ENCODE data around the gene SCO2. TPM values are rescaled to one million over a fixed set of nuclear protein-coding genes. Genes with fewer than 3 reads are reported as not detected.

SCO2 gene
- total RNA-seq, 4 donors from 2014 or later, result 2.5 to 3.9 (median 3.3) TPM; not detected in 1

DNA sequence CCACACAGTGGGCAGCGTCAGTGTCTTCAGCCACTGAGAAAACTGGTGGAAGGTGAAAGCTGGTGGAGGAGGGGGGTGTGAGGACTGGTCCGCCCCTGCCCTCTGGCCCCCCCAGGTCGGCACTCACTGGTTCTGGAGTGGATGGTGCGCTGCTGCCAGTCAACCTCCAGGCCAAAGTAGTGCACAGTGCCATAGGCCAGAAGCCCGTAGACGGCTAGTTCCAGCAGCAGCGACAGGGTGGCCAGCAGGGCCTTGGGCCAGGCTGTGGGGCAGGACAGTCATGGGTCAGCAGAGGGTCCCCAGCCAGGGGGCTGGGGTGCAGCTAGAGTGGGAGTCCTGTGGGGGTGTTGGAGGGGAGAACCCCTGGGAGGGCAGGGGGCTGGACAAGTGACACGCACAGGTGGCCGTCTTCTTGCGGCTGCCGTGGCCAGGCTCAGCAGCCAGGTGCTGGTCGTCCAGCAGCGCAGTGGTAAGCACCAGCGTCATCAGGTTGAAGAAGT, 20.1 kb downstream of the SCO2 start:
- WGBS, 2 donors, result 85 to 86% methylated on average over 7 to 13 of the region's 14 CpGs
- TF ChIP-seq POLR2A (IDR thresholded peaks at IDR 0.05) (no peak), EP300 (IDR thresholded peaks at IDR 0.05) (no peak)
- TF ChIP-seq, protein P1, sequence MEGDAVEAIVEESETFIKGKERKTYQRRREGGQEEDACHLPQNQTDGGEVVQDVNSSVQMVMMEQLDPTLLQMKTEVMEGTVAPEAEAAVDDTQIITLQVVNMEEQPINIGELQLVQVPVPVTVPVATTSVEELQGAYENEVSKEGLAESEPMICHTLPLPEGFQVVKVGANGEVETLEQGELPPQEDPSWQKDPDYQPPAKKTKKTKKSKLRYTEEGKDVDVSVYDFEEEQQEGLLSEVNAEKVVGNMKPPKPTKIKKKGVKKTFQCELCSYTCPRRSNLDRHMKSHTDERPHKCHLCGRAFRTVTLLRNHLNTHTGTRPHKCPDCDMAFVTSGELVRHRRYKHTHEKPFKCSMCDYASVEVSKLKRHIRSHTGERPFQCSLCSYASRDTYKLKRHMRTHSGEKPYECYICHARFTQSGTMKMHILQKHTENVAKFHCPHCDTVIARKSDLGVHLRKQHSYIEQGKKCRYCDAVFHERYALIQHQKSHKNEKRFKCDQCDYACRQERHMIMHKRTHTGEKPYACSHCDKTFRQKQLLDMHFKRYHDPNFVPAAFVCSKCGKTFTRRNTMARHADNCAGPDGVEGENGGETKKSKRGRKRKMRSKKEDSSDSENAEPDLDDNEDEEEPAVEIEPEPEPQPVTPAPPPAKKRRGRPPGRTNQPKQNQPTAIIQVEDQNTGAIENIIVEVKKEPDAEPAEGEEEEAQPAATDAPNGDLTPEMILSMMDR (IDR thresholded peaks at IDR 0.05), result no peak
- H3K4me3 ChIP-seq, result no peak overlapping the region
- no peaks in the 10 kb centered on the region for H3K9me3 ChIP-seq
- H3K36me3 ChIP-seq, result peaks cover 3 to 41% (median 21%) of the 10 kb centered on the region in 3 donors
- H3K27ac ChIP-seq, result no peak overlapping the region
- peaks cover 0 to 35% (median 16%) of the 10 kb centered on the region in 4 donors for H3K4me1 ChIP-seq
- H3K27me3 ChIP-seq, result no peaks in the 10 kb centered on the region
- no peak for DNase-seq (ENCODE audit: low spot score in 2 of 2)

DNA sequence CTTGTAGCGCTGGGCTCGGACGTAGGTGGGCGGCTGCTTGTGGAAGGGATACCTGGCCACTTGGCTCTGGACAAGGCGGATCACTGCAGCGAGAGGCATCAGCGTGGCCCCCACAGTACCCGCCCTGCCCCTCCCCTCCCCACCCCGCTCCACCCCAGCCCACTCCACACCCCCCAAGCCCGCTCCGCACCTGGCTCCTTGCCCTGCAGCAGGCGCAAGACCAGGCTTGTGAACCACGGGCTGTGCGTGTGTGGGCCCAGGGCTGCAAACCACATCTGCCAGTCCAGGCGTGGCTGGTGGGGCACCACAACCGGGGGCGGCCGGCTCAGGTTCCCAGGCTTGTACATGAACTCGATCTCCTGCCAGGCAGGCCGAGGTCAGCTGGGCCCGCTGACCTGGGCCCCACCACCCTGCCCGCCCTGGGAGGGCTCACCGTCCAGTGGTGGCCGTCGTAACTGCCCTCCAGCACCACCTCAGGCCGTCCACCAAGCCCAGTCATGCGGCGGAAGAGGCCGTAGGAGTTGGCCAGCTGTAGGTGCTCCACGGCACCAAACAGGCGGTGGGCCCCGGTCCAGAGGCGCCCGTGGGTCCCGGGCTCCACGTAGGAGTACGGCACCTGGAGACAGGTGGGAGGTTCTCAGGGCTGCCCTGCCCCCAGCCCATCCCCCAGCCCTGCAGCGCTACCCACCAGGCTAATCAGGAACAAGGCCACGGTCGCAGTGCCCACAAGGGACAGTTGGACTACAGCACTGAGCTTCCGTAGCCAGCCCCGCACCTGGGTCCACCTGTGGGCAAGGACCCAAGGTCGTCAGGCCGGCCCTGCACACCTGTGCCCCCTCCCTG, 20.8 kb downstream of the SCO2 start:
- peaks cover 0 to 31% (median 16%) of the 10 kb centered on the region in 4 donors for H3K4me1 ChIP-seq
- peaks cover 3 to 41% (median 21%) of the 10 kb centered on the region in 3 donors for H3K36me3 ChIP-seq
- DNase-seq (ENCODE audit: low spot score in 2 of 2), result no peak
- H3K4me3 ChIP-seq, result no peak overlapping the region
- WGBS, 2 donors, result 92 to 95% methylated on average over 12 to 29 of the region's 44 CpGs
- H3K27me3 ChIP-seq, result no peaks in the 10 kb centered on the region
- TF ChIP-seq POLR2A (IDR thresholded peaks at IDR 0.05) (no peak), EP300 (IDR thresholded peaks at IDR 0.05) (no peak)
- TF ChIP-seq, protein P1 (IDR thresholded peaks at IDR 0.05), result no peak
- H3K9me3 ChIP-seq, result no peaks in the 10 kb centered on the region
- H3K27ac ChIP-seq, result no peak overlapping the region

DNA sequence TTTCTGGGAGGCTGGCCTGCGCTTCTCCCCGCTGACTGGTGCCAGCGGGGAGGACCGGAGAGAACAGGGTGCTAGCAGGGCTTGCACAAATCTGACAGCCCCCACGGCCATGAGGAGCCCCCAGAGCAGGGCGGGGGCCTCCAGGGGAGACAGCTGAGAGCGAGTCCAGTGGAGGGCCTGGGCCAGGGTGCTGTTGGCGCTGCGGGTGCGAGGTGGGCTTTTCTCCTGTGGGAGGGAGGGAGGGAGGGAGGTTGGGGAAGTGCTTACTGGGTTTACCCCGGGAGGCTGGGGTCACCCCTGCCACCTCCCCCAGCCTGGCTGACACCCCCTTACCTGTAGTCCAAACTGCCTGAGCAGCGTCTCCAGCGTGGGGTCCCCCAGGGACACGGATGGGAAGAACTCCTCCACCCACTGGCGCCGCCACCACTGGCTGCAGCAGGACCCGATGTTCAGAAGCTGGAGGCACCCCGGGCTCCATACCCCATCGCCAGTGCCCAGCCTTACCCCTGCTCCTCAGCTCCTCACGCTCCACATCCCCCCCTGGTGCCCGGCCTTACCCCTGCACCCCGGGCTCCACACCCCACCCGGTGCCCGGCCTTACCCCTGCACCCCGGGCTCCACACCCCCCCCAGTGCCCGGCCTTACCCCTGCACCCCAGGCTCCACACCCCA, 21.8 kb downstream of the SCO2 start:
- Histone ChIP-seq H3K36me3 (peaks cover 3 to 41% (median 21%) of the 10 kb centered on the region in 3 donors), H3K4me3 (no peak overlapping the region), H3K27me3 (no peaks in the 10 kb centered on the region), H3K4me1 (peaks cover 0 to 22% (median 11%) of the 10 kb centered on the region in 4 donors), H3K27ac (no peak overlapping the region), H3K9me3 (no peaks in the 10 kb centered on the region)
- no peak for DNase-seq (ENCODE audit: low spot score in 2 of 2)
- TF ChIP-seq, protein P1 (IDR thresholded peaks at IDR 0.05), result no peak
- TF ChIP-seq POLR2A (IDR thresholded peaks at IDR 0.05) (no peak), EP300 (IDR thresholded peaks at IDR 0.05) (no peak)
- WGBS, 2 donors, result 82 to 89% methylated on average over 7 to 10 of the region's 26 CpGs

DNA sequence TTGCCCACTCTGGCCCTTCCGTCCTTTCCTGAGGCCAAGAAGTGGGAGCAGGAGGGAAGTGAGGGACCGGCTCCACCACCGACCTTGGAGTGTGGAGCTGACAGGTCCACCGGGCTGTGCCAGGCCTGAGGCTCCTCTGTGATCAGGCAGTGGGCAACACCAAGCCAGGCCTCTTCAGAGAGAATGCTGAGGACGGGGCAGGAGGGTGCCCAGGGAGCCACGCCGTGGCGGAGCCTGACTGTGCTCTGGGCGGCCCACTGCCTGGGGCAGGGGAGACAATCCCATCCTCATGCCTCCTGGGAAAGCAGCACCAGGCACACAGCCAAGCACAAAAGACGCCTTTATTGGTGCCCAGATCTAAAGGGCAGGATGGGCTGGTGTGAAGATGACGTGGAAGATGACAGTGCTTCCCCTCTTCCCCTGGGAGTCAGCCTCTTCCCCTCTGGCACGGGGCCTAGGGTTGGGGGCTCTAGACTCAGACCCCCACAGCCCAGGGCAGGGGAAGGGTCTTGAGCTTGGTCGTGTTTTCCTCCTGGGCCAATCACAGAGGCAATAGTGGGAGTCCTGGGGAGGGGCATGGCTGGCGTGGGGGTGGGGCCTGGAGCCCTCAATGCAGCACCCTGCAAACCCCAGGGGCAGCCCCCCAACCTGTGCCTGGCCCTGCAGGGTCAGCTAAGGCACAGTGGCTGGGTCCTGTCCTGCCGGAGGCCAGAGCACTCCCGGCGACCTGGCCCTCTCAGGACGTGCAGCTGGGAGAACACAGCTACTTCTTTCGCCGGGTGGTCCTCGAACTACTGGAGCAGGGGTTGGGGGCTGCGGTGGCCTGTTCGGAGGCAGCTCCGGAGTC, 22.5 kb downstream of the SCO2 start:
- H3K36me3 ChIP-seq, result peaks cover 3 to 41% (median 21%) of the 10 kb centered on the region in 3 donors
- H3K4me1 ChIP-seq, result peaks cover 0 to 26% (median 10%) of the 10 kb centered on the region in 4 donors
- H3K9me3 ChIP-seq, result no peaks in the 10 kb centered on the region
- DNase-seq (ENCODE audit: low spot score in 2 of 2), result no peak
- H3K4me3 ChIP-seq, result no peak overlapping the region
- no peaks in the 10 kb centered on the region for H3K27me3 ChIP-seq
- no peak overlapping the region for H3K27ac ChIP-seq
- no peak for TF ChIP-seq POLR2A (IDR thresholded peaks at IDR 0.05)
- TF ChIP-seq EP300 (IDR thresholded peaks at IDR 0.05), result no peak
- TF ChIP-seq, protein P1 (IDR thresholded peaks at IDR 0.05), result no peak
- 68 to 77% methylated on average over 19 to 23 of the region's 24 CpGs for WGBS, 2 donors

Measured in tibial nerve (tissue), 4 donors.